Naive thymus-derived CD8-positive, alpha-beta T cell (primary cell): ENCODE results near the gene WDR74. TPM values are rescaled to one million over a fixed set of nuclear protein-coding genes. Genes with fewer than 3 reads are reported as not detected.
A peak's percentile ranks its signal among the peaks of the same experiment; 100 is the strongest.
"Not testable (repeated sequence)": the region's sequence is repeated elsewhere in the genome, so short reads cannot be mapped to it uniquely, and the experiment has no call there.

ENCODE experiments used
- ATAC-seq, 2 donors: fragments of 150-1000 bp; cut with Tn5 transposase in 1 of 2; sonication (Bioruptor Pico), chemical (Tn5 transposase) in 1 of 2; 1 replicate in 1 of 2; 2 replicates in 1 of 2; pipeline ENCODE4 v1.10.0; 2021; ENCODE audit warnings: mild to moderate bottlenecking in 2 of 2, moderate library complexity in 2 of 2
- POLR2A ChIA-PET: fragments of 350-600 bp; sonication (Branson Sonifier 250); formaldehyde crosslinking; loops from one replicate; lab custom pipeline; 2021; ENCODE audit warnings: antibody characterized with exemption; lab: Charles Lee
- DNase-seq, 10 donors: peaks; one replicate each; pipeline versions ENCODE4 v3.0.0 to v3.0.0-alpha.2; 2020 to 2022
- H3K27ac Mint-ChIP-seq, 10 donors: one replicate each; pipeline ENCODE4 v1.8.0; 2020 to 2022; ENCODE audit warnings: mild to moderate bottlenecking in 10 of 10, mixed read lengths in 10 of 10, moderate library complexity in 4 of 10, inconsistent platforms in 1 of 10
- H3K27me3 Mint-ChIP-seq, 5 donors: one replicate each; pipeline ENCODE4 v1.8.0; 2021 to 2022; ENCODE audit warnings: mixed read lengths in 5 of 5
- H3K36me3 Mint-ChIP-seq, 3 donors: one replicate each; pipeline ENCODE4 v1.8.0; 2020 to 2022; ENCODE audit warnings: mixed read lengths in 3 of 3, mild to moderate bottlenecking in 2 of 3, inconsistent platforms in 1 of 3
- H3K4me1 Mint-ChIP-seq, 4 donors: one replicate each; pipeline ENCODE4 v1.8.0; 2021 to 2022; ENCODE audit warnings: mixed read lengths in 4 of 4
- H3K4me3 Mint-ChIP-seq, 10 donors: one replicate each; pipeline ENCODE4 v1.8.0; 2020 to 2022; ENCODE audit warnings: mild to moderate bottlenecking in 10 of 10, mixed read lengths in 10 of 10, moderate library complexity in 6 of 10, inconsistent platforms in 1 of 10
- H3K9me3 Mint-ChIP-seq, 9 donors: one replicate each; pipeline ENCODE4 v1.8.0; 2020 to 2022; ENCODE audit warnings: mixed read lengths in 9 of 9, mild to moderate bottlenecking in 3 of 9, inconsistent platforms in 1 of 9, moderate library complexity in 1 of 9
- polyA plus RNA-seq, 3 donors: library from polyadenylated mRNA; unstranded; fragments of 300-500 nt; fragmentation: Illumina TruSeq; gene quantifications; one replicate each; pipeline ENCODE4 v1.2.3, GENCODE V29; 2021
- total RNA-seq, 8 experiments: library from RNA in 2 of 8; stranded (reverse) in 2 of 8; gene quantifications; one replicate each; pipeline ENCODE4 v1.2.3 and lab custom pipeline; 2021 to 2026

The WDR74 gene
- total and polyA plus RNA-seq, 5 experiments from 2014 or later, result 35.7 to 130 (median 64.0) TPM

DNA sequence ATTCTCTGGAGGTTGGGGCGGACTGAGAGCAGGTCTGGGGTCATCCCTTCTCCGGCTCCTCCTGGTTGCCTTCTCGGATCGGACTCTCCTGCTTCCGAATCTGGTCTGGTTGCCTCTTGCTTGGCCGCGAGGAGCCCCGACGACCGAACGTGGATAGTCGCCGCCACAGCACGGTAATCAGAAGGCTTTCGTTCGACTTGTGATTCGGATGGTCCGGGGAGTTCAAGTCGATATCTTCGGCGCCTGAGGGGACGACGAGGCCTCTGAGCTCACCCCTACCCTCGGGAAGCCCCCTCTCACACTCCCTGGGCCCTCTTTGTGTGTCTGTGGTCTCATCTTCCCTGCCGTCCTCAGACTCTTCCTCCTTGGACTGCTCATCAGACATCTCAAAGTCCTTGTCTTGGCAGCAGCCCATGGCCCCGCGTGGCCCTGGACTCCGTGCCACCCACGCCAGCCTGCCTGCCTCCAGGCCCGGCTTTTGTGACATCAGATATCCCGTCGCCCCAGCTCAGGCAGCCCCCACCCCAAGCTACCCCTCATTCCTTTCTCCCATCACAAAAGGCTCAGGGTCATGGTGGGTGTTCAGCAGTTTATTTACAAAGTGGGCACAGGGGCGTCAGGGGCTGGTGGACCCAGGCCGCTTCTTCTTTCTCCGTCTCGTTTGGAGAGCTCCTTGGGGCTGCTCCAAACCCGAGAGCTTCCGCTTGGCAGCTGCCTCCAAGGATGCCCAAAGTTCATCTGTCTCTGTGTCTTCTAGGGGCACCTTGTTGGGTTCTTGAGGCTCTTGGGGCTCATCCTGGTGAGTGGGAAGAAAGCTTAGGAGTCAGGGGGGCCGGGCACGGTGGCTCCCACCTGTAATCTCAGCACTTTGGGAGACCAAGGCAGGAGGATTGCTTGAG, 6.8 kb downstream of the WDR74 start, which contains the start of gene TEX54:
Gene TEX54, minus strand, starts transcription at position 506 of the 899 bp plus-strand sequence.
- POLR2A ChIA-PET, result interaction anchor here (0.6 to 5.2 kb wide), 26 partner anchors 8 to 1440 kb away, joined by 3 to 138 read pairs (median 7); partner anchors contain the start of genes BSCL2, GNG3, HNRNPUL2 and LBHD1
- H3K36me3 Mint-ChIP-seq, result peaks cover 0 to 49% (median 5%) of the 10 kb centered on the region in 3 donors
- no peaks in the 10 kb centered on the region for H3K27me3 Mint-ChIP-seq
- DNase-seq (no peak), ATAC-seq (peak; percentile 2 to 12)
- H3K27ac Mint-ChIP-seq, result peak within 1 kb of the TSS; percentile 91 to 100 (median 100)
- peak within 1 kb of the TSS; percentile 93 to 99 (median 98) for H3K4me3 Mint-ChIP-seq
- peaks cover 26 to 53% (median 49%) of the 10 kb centered on the region in 4 donors for H3K4me1 Mint-ChIP-seq
- H3K9me3 Mint-ChIP-seq, result no peaks in the 10 kb centered on the region

DNA sequence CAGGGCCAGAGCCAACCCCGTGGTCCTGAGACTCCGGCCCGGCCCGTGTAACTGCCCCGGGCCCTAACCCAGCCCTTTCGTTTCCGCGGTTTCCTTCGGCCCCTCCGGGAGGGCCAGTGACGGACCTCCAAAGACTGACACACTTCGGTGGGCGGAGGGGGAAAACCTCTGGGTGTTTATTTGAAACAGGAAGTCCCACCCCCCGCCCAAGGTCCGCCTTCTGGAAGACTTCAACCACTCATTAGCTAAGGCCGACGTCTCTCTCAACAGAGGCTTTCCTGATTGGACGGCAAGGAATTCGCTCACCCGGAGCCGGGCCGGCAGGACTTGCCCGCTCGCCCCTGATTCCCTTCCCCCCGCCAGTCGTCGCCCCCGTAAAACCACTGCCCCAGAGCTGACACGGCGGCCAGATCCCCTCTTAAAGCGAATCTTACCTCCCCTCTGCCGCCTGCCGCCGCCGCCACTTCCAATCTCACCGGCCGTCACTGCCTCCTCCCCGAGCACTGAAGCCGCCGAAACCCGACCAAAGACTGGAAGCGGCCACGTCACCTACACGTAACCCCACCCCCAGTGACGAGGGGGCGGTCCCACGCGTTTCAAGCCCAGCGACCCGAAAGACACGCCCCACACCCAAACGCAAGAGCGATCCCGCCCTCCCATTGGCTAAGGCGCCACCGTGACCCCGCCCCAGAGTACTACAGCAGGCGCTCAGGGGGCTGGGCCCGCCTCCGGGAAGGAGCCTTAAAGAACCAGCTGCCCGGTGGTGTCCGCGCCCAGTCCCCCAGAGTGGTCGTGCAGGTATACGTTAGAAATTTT, 7.7 kb downstream of the WDR74 start, which contains the start of gene STX5:
Gene STX5, minus strand, starts transcription at position 532 of the 816 bp plus-strand sequence. CDS start 808 bp downstream, outside the sequence.
- H3K27me3 Mint-ChIP-seq, result no peaks in the 10 kb centered on the region
- peaks cover 25 to 56% (median 48%) of the 10 kb centered on the region in 4 donors for H3K4me1 Mint-ChIP-seq
- ATAC-seq, result peak; percentile 89 to 90
- no peaks in the 10 kb centered on the region for H3K9me3 Mint-ChIP-seq
- POLR2A ChIA-PET, result interaction anchor here (0.6 to 5.2 kb wide), 34 partner anchors 9 to 1439 kb away, joined by 3 to 138 read pairs (median 4); partner anchors contain the start of genes BSCL2, GNG3, HNRNPUL2 and LBHD1
- peak; percentile 99 to 100 (median 100) for DNase-seq
- peak within 1 kb of the TSS; percentile 91 to 100 (median 100) for H3K27ac Mint-ChIP-seq
- H3K4me3 Mint-ChIP-seq, result peak within 1 kb of the TSS; percentile 93 to 99 (median 98)
- peaks cover 0 to 51% (median 9%) of the 10 kb centered on the region in 3 donors for H3K36me3 Mint-ChIP-seq

DNA sequence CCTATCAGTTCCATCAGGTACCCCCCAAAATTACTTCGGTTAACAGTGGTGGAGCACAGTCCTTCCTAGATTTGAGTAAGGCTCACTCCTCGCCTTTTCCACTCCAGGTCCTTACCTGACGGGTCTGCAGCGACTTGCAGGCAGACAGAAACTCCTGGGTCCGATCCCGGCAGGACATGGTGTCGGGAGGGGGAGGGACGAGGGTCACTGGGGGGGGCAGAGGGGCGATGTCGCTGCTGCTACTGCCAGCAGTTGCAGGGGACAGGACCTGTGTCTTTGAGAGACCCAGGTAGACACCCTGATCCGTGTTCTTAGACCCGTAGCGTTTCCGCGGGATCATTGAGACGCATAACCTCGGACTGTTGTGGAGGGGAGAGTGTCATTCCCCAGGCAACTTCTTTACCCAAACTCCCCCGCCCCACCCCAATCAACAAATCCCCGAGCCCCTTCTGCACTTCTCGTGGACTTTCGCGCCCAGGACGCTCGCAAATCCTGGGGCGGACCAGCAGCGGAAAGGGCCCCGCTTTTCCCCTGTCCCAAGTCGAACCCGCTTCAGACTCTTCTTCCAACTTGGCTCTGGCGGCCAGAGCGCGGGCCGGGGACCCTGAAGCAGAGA, 8.4 kb downstream of the WDR74 start:
- peaks cover 23 to 51% (median 45%) of the 10 kb centered on the region in 4 donors for H3K4me1 Mint-ChIP-seq
- peaks cover 0 to 49% (median 9%) of the 10 kb centered on the region in 3 donors for H3K36me3 Mint-ChIP-seq
- H3K4me3 Mint-ChIP-seq, result peak overlapping the region; percentile 93 to 99 (median 98)
- POLR2A ChIA-PET, result interaction anchor here (0.6 to 5.2 kb wide), 20 partner anchors 9 to 429 kb away, joined by 3 to 138 read pairs (median 13); partner anchors contain the start of genes HNRNPUL2, INTS5, NXF1 and SLC3A2
- no peaks in the 10 kb centered on the region for H3K9me3 Mint-ChIP-seq
- DNase-seq (peak in 1 of 10 donors; percentile 15), ATAC-seq (peak in 1 of 2 donors; percentile 3)
- peak overlapping the region; percentile 91 to 100 (median 100) for H3K27ac Mint-ChIP-seq
- H3K27me3 Mint-ChIP-seq, result no peaks in the 10 kb centered on the region

DNA sequence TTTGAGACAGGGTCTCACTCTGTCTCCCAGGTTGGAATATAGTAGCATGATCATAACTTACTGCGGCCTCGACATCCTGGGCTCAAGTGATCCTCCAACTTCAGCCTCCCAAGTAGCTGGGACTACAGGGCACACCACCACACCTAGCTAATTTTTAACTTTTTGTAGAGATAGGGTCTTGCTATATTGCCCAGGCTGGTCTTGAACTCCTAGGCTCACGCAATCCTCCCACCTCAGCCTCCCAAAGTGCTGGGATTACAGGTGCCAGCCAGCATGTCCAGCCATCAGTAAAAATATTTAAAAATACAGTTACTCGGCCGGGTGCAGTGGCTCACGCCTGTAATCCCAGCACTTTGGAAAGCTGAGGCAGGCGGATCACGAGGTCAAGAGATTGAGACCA, 11.3 kb downstream of the WDR74 start:
- not testable (repeated sequence) for H3K27ac Mint-ChIP-seq, H3K4me3 Mint-ChIP-seq, H3K27me3 Mint-ChIP-seq, H3K9me3 Mint-ChIP-seq, ATAC-seq, DNase-seq
- POLR2A ChIA-PET, result interaction anchor here (0.9 to 2.0 kb wide), 7 partner anchors 10 to 236 kb away, joined by 3 to 17 read pairs (median 5); partner anchors contain the start of genes HNRNPUL2, TMEM179B, TTC9C and TUT1
- peaks cover 0 to 56% (median 19%) of the 10 kb centered on the region in 3 donors for H3K36me3 Mint-ChIP-seq
- H3K4me1 Mint-ChIP-seq, result peaks cover 16 to 64% (median 32%) of the 10 kb centered on the region in 4 donors

DNA sequence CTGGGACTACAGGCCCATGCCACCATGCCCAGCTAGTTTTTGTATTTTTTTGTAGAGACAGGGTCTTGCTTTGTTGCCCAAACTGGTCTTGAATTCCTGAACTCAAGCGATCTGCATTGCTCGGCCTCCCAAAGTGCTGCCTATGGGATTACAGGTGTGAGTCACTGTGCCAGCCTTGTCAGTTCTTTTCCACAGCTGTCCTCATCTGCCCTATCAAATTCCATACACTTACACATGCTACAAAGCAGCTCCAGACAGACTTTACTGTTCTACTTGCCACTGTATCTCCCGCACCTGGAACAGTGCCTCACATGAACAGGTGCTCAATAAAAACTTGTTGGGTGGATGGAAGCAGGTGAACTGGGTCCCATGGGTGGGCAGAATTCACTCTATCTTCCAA, 15.7 kb downstream of the WDR74 start:
- H3K4me3 Mint-ChIP-seq, result no peak overlapping the region
- H3K27ac Mint-ChIP-seq, result peak overlapping the region in 4 of 10 donors; percentile 32 to 71 (median 62)
- no peak for ATAC-seq
- peaks cover 3 to 35% (median 9%) of the 10 kb centered on the region in 4 donors for H3K4me1 Mint-ChIP-seq
- H3K9me3 Mint-ChIP-seq, result no peaks in the 10 kb centered on the region
- DNase-seq, result no peak
- POLR2A ChIA-PET, result interaction anchor here (0.7 to 2.6 kb wide), 5 partner anchors 8 to 57 kb away, joined by 3 to 14 read pairs (median 3); partner anchors contain the start of genes NXF1, SLC3A2 and WDR74
- H3K27me3 Mint-ChIP-seq, result no peaks in the 10 kb centered on the region
- peaks cover 0 to 83% (median 28%) of the 10 kb centered on the region in 3 donors for H3K36me3 Mint-ChIP-seq

DNA sequence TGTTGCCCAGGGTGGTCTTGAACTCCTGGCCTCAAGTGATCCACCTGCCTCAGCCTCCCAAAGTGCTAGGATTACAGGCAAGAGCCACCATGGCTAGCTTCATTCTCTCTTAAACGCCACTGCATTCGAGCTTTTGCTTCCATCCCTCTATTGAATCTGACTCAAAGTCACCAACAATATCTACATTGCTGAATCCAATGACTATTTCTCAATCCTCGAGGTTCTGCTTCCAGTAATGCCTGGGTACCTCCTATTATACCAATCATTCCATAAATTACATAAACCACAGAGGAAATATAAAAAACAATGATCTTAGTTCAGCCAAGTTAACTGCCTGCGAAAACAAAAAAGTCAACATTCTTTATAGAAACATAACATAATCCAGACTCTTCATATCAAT, 22.3 kb downstream of the WDR74 start:
- H3K27ac Mint-ChIP-seq, result peak overlapping the region in 2 of 10 donors; percentile 30 to 60

DNA sequence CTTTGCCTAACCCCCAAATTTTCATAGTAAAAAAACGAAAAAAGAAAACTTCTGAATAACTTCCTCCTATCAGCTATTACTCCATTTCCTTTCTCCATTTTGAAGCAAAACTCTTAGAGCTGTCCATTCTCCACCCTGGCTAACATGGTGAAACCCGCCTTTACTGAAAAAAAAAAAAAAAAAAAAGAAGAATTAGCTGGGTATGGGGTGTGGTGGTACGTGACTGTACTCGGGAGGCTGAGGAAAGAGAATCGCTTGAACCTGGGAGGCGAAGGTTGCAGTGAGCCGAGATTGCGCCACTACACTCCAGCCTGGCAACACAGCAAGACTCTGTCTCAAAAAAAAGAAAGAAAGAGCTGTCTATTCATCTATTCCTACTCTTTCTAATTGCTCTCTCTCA, 22.8 kb downstream of the WDR74 start:
- H3K27ac Mint-ChIP-seq, result peak overlapping the region in 3 of 10 donors; percentile 48 to 84 (median 60)
- no peaks in the 10 kb centered on the region for H3K27me3 Mint-ChIP-seq
- no peaks in the 10 kb centered on the region for H3K9me3 Mint-ChIP-seq
- no peak overlapping the region for H3K4me3 Mint-ChIP-seq
- peaks cover 0 to 4% (median 0%) of the 10 kb centered on the region in 4 donors for H3K4me1 Mint-ChIP-seq
- no peak for DNase-seq
- POLR2A ChIA-PET, result interaction anchor here (0.7 to 3.0 kb wide), 10 partner anchors 10 to 1083 kb away, joined by 3 to 18 read pairs (median 4); partner anchors contain the start of genes LBHD1, NXF1, STX5 and TEX54
- ATAC-seq, result no peak
- peaks cover 0 to 62% (median 6%) of the 10 kb centered on the region in 3 donors for H3K36me3 Mint-ChIP-seq

More for the DNA sequence above, 22.3 kb downstream of the WDR74 start:
- ATAC-seq (no peak), DNase-seq (no peak)
- no peaks in the 10 kb centered on the region for H3K27me3 Mint-ChIP-seq
- peaks cover 0 to 64% (median 6%) of the 10 kb centered on the region in 3 donors for H3K36me3 Mint-ChIP-seq
- POLR2A ChIA-PET, result interaction anchor here (0.7 to 3.0 kb wide), 6 partner anchors 10 to 145 kb away, joined by 3 to 18 read pairs (median 4); partner anchors contain the start of genes LBHD1, NXF1, TMEM179B and UQCC3
- no peak overlapping the region for H3K4me3 Mint-ChIP-seq
- no peaks in the 10 kb centered on the region for H3K9me3 Mint-ChIP-seq
- peaks cover 0 to 4% (median 0%) of the 10 kb centered on the region in 4 donors for H3K4me1 Mint-ChIP-seq

DNA sequence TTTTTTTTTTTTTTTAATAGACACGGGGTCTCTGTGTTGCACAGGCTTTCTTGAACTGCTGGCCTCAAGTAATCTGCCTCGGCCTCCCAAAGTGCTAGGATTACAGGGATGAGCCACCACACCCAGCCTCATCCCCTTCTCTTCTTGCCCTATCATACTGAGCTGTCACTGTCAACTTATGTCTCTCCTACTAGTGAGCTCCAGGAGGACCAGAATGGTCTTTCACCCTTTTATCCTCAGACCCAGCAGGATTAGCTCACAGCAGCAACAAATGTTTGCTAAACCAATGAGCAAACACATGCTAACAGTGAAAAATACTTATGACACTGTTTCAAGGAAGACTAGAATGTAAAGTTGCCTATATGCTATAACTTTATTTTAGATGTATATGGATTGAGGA, 27.7 kb downstream of the WDR74 start:
- Mint-ChIP-seq H3K36me3 (peaks cover 0 to 22% (median 0%) of the 10 kb centered on the region in 3 donors), H3K27ac (peak overlapping the region in 5 of 10 donors; percentile 29 to 60 (median 37)), H3K27me3 (no peaks in the 10 kb centered on the region), H3K4me1 (peaks cover 0 to 6% (median 1%) of the 10 kb centered on the region in 4 donors), H3K9me3 (no peaks in the 10 kb centered on the region), H3K4me3 (no peak overlapping the region)
- POLR2A ChIA-PET, result interaction anchor here (0.7 to 1.0 kb wide), 7 partner anchors 14 to 1963 kb away, joined by 3 to 7 read pairs (median 5); no protein-coding TSS in a partner anchor
- ATAC-seq (no peak), DNase-seq (no peak)

DNA sequence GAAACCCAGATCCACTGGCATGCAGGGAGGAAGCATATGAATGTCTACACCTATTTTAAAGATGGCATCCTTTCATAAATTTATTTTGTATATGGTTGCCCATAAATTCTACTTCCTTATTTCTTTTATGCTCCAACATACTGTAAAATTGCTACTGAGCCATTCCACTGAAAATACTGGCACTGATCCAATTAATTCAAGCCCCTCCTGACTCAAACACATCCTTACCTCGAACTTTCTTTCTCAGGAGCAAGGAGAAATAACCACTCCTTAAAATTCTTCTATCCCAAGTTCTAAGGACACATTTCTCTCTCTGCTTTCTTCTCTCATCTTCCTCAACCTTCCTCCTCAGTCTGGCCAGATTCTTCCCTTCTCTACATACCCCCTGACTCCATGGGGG, 28.6 kb downstream of the WDR74 start:
- POLR2A ChIA-PET, result interaction anchor here (0.7 to 1.0 kb wide), 4 partner anchors 14 to 1964 kb away, joined by 4 to 5 read pairs (median 5); no protein-coding TSS in a partner anchor
- Mint-ChIP-seq H3K4me1 (peaks cover 1 to 14% (median 6%) of the 10 kb centered on the region in 4 donors), H3K36me3 (peaks cover 0 to 14% (median 0%) of the 10 kb centered on the region in 3 donors), H3K27me3 (no peaks in the 10 kb centered on the region), H3K27ac (peak overlapping the region in 6 of 10 donors; percentile 6 to 83 (median 41)), H3K9me3 (no peaks in the 10 kb centered on the region), H3K4me3 (no peak overlapping the region)
- ATAC-seq (no peak), DNase-seq (no peak)

DNA sequence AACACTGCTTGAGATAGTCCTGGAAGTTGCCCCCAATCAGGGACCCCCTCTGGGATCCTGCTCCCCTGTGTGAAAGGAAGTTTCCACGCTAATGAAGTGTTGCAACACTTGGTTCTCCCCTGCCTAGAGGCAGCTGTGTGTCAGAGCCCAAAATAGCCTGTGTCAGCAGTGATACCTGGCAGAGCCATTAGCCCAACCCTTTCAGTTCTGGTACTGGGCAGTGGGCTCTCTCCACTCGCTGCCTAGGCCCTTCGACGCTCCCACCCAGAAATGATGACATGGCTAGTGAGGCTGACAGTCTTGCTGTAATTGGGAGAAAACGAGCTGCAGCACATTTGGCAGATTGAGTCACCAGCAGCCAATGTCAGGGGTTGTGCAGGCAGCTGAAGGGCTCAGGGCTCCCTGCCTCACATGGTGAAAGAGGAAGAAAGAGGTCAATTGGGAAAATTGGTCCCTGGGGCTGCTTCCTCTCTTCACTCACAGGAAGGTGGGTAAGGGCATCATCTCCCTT, 32.7 kb downstream of the WDR74 start:
- peak overlapping the region in 7 of 10 donors; percentile 41 to 100 (median 97) for H3K27ac Mint-ChIP-seq
- peak overlapping the region in 6 of 10 donors; percentile 94 to 100 (median 100) for H3K4me3 Mint-ChIP-seq
- DNase-seq (no peak), ATAC-seq (no peak)
- peaks cover 12 to 40% (median 28%) of the 10 kb centered on the region in 4 donors for H3K4me1 Mint-ChIP-seq
- H3K36me3 Mint-ChIP-seq, result peaks cover 0 to 24% (median 4%) of the 10 kb centered on the region in 3 donors
- no peaks in the 10 kb centered on the region for H3K27me3 Mint-ChIP-seq
- H3K9me3 Mint-ChIP-seq, result no peaks in the 10 kb centered on the region
- POLR2A ChIA-PET, result interaction anchor here (0.9 to 5.3 kb wide), 16 partner anchors 9 to 127 kb away, joined by 3 to 48 read pairs (median 10); partner anchors contain the start of genes BSCL2, GNG3, HNRNPUL2 and POLR2G
